Kidney (tissue), 14 donors: Measurements from ENCODE around the gene ZNF516. TPM values are rescaled to one million over a fixed set of nuclear protein-coding genes. Genes with fewer than 3 reads are reported as not detected.

Experiments used
- DNase-seq, 5 donors: peaks; one replicate each; pipeline ENCODE4 v3.0.0-alpha.2; 2013 to 2020
- FAIRE-seq: peaks from 2 replicates; lab custom pipeline; 2012; peaks lifted over from hg19 to GRCh38; lab: Jason Lieb, UNC
- H3K27ac ChIP-seq, 2 donors: one replicate each; pipeline ENCODE4 v1.7.0; 2013; ENCODE audit warnings: low read depth in 2 of 2, low read length in 2 of 2, inconsistent platforms in 1 of 2
- H3K27me3 ChIP-seq: one replicate; pipeline ENCODE4 v1.7.1; 2013; ENCODE audit warnings: low read length, inconsistent platforms; ENCODE audit not compliant: control insufficient read depth, insufficient read depth
- H3K36me3 ChIP-seq, 3 donors: one replicate each; pipeline versions ENCODE4 v1.7.0 to v1.7.1; 2013; ENCODE audit warnings: low read length in 3 of 3, control low read depth in 1 of 3, inconsistent platforms in 1 of 3; ENCODE audit not compliant: insufficient read depth in 3 of 3, control insufficient read depth in 2 of 3
- H3K4me1 ChIP-seq, 3 donors: one replicate each; pipeline versions ENCODE4 v1.7.0 to v1.7.1; 2013; ENCODE audit warnings: low read length in 3 of 3, inconsistent platforms in 1 of 3, low read depth in 1 of 3; ENCODE audit not compliant: control insufficient read depth in 2 of 3, insufficient read depth in 2 of 3
- H3K4me3 ChIP-seq, 3 donors: one replicate each; pipeline versions ENCODE4 v1.7.0 to v1.8.1; 2013; ENCODE audit warnings: low read length in 3 of 3, control low read depth in 1 of 3, inconsistent platforms in 1 of 3
- H3K9ac ChIP-seq, 3 donors: one replicate each; pipeline versions ENCODE4 v1.7.0 to v1.7.1; 2013; ENCODE audit warnings: low read length in 3 of 3, control low read depth in 1 of 3, inconsistent platforms in 1 of 3
- H3K9me3 ChIP-seq, 3 donors: one replicate each; pipeline versions ENCODE4 v1.7.0 to v1.7.1; 2013; ENCODE audit warnings: low read length in 3 of 3, control low read depth in 1 of 3, inconsistent platforms in 1 of 3; ENCODE audit not compliant: control insufficient read depth in 2 of 3, insufficient read depth in 1 of 3
- intact Hi-C: fragments of 100-400 bp; cut with DNase I; formaldehyde crosslinking; loops from one replicate; pipeline ENCODE4 v1.11.1; 2022
- polyA plus RNA-seq: library from polyadenylated mRNA; stranded (reverse); fragments of 350-450 nt; fragmentation: Illumina TruSeq; extraction: RNeasy Lipid Tissue Mini Kit (QIAGEN cat#74804); gene quantifications from one replicate; pipeline ENCODE4 v1.2.3, GENCODE V29; 2014; ENCODE audit warnings: low read depth, low replicate concordance; ENCODE audit not compliant: insufficient read depth
- total RNA-seq: library from RNA; stranded (reverse); fragmentation: NEBNext Ultra II Directional; extraction: Animal tissue kit (Norgen Biotek cat#: 25700); gene quantifications from one replicate; pipeline ENCODE4 v1.2.1, GENCODE V29; 2021
- TF ChIP-seq, protein P1 (sequence below): IDR thresholded peaks from 3 replicates; pipeline ENCODE4 v1.5.1; 2012; ENCODE audit warnings: mild to moderate bottlenecking, moderate library complexity, borderline replicate concordance; ENCODE audit not compliant: insufficient read depth; ENCODE audit errors: extremely low read depth
- donor health status: control.
- donor health status: control.
- donor health status: control.
- donor health status: control.
- donor health status: control.
- donor health status: DM: yes; HTN: yes; CAD: no.
- donor health status: Normal renal cell carcinoma (clear cell type).

The ZNF516 gene
- total and polyA plus RNA-seq, 2 donors from 2014 or later, result 6.7 to 28.7 TPM

DNA sequence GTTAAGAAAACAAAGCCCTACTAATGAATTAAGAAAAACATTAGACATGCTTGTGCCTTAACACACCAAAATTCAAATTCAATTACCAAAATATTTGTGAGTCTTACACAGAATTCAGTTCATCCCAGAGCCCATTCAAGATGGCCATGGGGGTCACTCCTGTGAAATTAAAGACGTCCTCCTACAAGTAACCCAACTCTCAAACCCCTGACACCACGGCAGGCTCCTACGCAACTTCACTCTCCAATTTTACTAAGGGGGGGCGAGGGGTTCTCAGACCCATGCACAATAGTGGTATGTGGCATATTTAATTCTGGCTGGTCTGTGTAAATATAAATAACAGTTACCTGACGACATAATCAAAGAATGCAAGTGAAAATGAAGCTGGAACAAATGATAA lies 5.0 kb downstream of the ZNF516 start:
- no peak for FAIRE-seq
- intact Hi-C loops, result no loop called here
- TF ChIP-seq, protein P1, sequence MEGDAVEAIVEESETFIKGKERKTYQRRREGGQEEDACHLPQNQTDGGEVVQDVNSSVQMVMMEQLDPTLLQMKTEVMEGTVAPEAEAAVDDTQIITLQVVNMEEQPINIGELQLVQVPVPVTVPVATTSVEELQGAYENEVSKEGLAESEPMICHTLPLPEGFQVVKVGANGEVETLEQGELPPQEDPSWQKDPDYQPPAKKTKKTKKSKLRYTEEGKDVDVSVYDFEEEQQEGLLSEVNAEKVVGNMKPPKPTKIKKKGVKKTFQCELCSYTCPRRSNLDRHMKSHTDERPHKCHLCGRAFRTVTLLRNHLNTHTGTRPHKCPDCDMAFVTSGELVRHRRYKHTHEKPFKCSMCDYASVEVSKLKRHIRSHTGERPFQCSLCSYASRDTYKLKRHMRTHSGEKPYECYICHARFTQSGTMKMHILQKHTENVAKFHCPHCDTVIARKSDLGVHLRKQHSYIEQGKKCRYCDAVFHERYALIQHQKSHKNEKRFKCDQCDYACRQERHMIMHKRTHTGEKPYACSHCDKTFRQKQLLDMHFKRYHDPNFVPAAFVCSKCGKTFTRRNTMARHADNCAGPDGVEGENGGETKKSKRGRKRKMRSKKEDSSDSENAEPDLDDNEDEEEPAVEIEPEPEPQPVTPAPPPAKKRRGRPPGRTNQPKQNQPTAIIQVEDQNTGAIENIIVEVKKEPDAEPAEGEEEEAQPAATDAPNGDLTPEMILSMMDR, result no peak
- DNase-seq, result peak in 4 of 5 donors; percentile 73 to 91 (median 82)
- peaks cover 3 to 16% (median 10%) of the 10 kb centered on the region in 3 donors for H3K4me1 ChIP-seq
- no peaks in the 10 kb centered on the region for H3K9me3 ChIP-seq
- H3K27me3 ChIP-seq, result no peaks in the 10 kb centered on the region
- peak overlapping the region; percentile 80 to 96 (median 83) for H3K4me3 ChIP-seq
- no peaks in the 10 kb centered on the region for H3K36me3 ChIP-seq
- H3K27ac ChIP-seq, result peak overlapping the region in 1 of 2 donors; percentile 79
- H3K9ac ChIP-seq, result peak overlapping the region; percentile 32 to 99 (median 46)

DNA sequence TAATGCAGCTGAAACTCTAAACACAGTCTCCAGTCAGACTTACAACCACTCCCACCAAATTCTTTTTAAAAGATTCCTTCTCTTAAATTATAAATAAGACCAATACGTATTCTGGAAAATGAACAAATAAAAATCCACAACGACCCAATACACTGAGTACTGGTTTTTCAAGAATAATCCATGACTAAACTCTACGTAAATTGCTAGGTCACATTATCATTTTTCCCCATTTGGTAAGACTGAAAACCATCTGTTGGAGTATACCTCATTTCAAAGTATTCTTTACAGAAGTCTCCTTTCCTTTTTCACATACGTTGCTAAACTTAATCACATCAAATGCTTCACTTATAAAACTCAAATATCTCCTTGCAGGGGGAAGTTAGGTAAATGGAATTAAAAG lies 6.0 kb downstream of the ZNF516 start:
- Histone ChIP-seq H3K4me3 (no peak overlapping the region), H3K36me3 (no peaks in the 10 kb centered on the region), H3K9ac (no peak overlapping the region), H3K9me3 (no peaks in the 10 kb centered on the region), H3K27ac (no peak overlapping the region), H3K4me1 (peaks cover 3 to 19% (median 10%) of the 10 kb centered on the region in 3 donors), H3K27me3 (no peaks in the 10 kb centered on the region)
- DNase-seq (peak in 2 of 5 donors; percentile 29 to 45), FAIRE-seq (no peak)
- TF ChIP-seq, protein P1, result no peak
- intact Hi-C loops, result no loop called here

DNA sequence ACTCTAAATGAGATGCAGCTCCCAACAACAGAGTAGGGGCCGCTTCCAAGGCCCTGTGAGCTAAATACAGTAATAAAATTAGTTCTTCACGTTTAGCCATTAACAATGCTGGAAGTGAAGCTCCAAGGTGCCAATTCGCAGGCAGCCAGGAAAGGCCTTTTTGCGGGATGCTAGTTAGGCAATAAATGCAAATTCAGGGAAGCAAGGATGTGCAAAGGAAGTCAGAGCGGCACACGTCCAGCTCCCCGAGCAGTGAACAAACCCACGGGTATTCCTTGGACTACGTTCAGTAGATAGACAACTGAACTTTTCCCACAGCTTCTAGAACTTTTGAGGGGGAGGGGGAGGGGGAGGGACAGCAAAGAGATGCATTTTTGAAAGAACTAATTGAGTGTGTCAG lies 6.9 kb downstream of the ZNF516 start:
- FAIRE-seq, result no peak
- H3K4me1 ChIP-seq, result peaks cover 3 to 25% (median 10%) of the 10 kb centered on the region in 3 donors
- H3K27me3 ChIP-seq, result no peaks in the 10 kb centered on the region
- no peaks in the 10 kb centered on the region for H3K9me3 ChIP-seq
- no peaks in the 10 kb centered on the region for H3K36me3 ChIP-seq
- peak overlapping the region in 2 of 3 donors; percentile 3 to 19 for H3K4me3 ChIP-seq
- peak overlapping the region in 1 of 2 donors; percentile 45 for H3K27ac ChIP-seq
- intact Hi-C loops, result no loop called here
- no peak overlapping the region for H3K9ac ChIP-seq
- TF ChIP-seq, protein P1, result no peak
- DNase-seq, result peak in 2 of 5 donors; percentile 42 to 69

DNA sequence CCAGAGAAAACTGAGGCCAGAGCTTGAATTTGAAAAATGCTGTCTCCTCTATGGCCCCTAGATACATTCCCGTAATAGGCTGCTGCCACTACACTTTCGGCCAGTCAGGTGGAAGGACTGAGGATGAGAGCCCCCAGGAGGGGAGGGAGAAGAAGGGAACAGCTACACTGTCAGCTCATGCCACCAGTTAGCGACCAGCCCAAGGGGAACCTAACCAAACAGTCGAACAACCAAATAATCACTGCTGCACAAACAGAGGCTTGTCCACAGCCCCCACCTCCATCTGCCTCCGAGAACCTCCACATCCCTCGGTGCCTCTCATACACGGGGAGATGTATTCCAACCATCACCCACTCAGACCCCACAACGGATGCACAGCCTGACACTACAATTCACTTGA lies 7.3 kb downstream of the ZNF516 start:
- TF ChIP-seq, protein P1, result no peak

More for the DNA sequence above, 7.3 kb downstream of the ZNF516 start:
- DNase-seq (peak in 2 of 5 donors; percentile 40 to 63), FAIRE-seq (no peak)
- Histone ChIP-seq H3K4me3 (peak overlapping the region in 2 of 3 donors; percentile 3 to 19), H3K27me3 (no peaks in the 10 kb centered on the region), H3K4me1 (peaks cover 3 to 25% (median 10%) of the 10 kb centered on the region in 3 donors), H3K27ac (peak overlapping the region in 1 of 2 donors; percentile 45), H3K9ac (no peak overlapping the region), H3K9me3 (no peaks in the 10 kb centered on the region), H3K36me3 (no peaks in the 10 kb centered on the region)
- intact Hi-C loops, result no loop called here
